GM12878 (cell line): ENCODE results near the gene HDAC7. TPM values are rescaled to one million over a fixed set of nuclear protein-coding genes. Genes with fewer than 3 reads are reported as not detected.

ENCODE experiments used
- ATAC-seq: fragments of 200-7000 bp; cut with Tn5 transposase; 3 replicates; pipeline ENCODE4 v1.9.1; 2020; ENCODE audit warnings: mild to moderate bottlenecking, moderate library complexity
- BruUV-seq: library from RNA; stranded (reverse); fragments of 400-500 nt; replicated peaks from 2 replicates; lab custom pipeline; 2021; lab: Mats Ljungman, UMichigan
- CTCF ChIA-PET: fragments of 300-600 bp; sonication (Branson Sonifier 250); formaldehyde crosslinking; extraction: SDS; loops from one replicate; lab custom pipeline; 2021; ENCODE audit warnings: inconsistent platforms; lab: Yijun Ruan, JAX
- POLR2A ChIA-PET: fragments of 350-600 bp; formaldehyde crosslinking; extraction: SDS; loops from one replicate; lab custom pipeline; 2021; ENCODE audit warnings: inconsistent platforms; lab: Charles Lee
- RAD21 ChIA-PET: fragments of 300-600 bp; sonication (Branson Sonifier 250); formaldehyde crosslinking; loops from one replicate; lab custom pipeline; 2023; ENCODE audit warnings: antibody characterized with exemption; ENCODE audit not compliant: unreplicated experiment; lab: Charles Lee
- SMC1A ChIA-PET: fragments of 300-600 bp; sonication (Branson Sonifier 250); formaldehyde crosslinking; loops from one replicate; lab custom pipeline; 2023; ENCODE audit not compliant: unreplicated experiment, uncharacterized antibody; lab: Charles Lee
- DNase-seq: peaks from one replicate; pipeline ENCODE4 v3.0.0-alpha.2; 2011; ENCODE audit warnings: low read depth, low spot score
- FAIRE-seq: peaks from 3 replicates; lab custom pipeline; 2011; peaks lifted over from hg19 to GRCh38; lab: Jason Lieb, UNC
- H2AFZ ChIP-seq: 2 replicates; pipeline ENCODE4 v1.6.0; 2011; ENCODE audit warnings: low read depth, low read length, control low read depth; ENCODE audit not compliant: control insufficient read depth
- H3K27ac ChIP-seq: 2 replicates; pipeline ENCODE4 v1.5.1; 2011; ENCODE audit warnings: control low read depth; ENCODE audit not compliant: control insufficient read depth, insufficient read depth
- H3K27me3 ChIP-seq, 2 experiments: replicated peaks in 1 of 2; 2 replicates each; pipeline versions ENCODE4 v1.6.0 to v1.6.1; 2011; ENCODE audit warnings: low read length in 1 of 2; ENCODE audit not compliant: control insufficient read depth in 2 of 2, insufficient read depth in 2 of 2
- H3K36me3 ChIP-seq, 2 experiments: 2 replicates each; pipeline ENCODE4 v1.5.1; 2011; ENCODE audit warnings: low read length in 1 of 2; ENCODE audit not compliant: control insufficient read depth in 2 of 2, insufficient read depth in 2 of 2
- H3K4me1 ChIP-seq: 2 replicates; pipeline ENCODE4 v1.6.1; 2011; ENCODE audit warnings: mild to moderate bottlenecking, low read length, moderate library complexity, mixed read lengths; ENCODE audit not compliant: control insufficient read depth, insufficient read depth
- H3K4me2 ChIP-seq: 2 replicates; pipeline ENCODE4 v1.6.0; 2011; ENCODE audit warnings: control low read depth; ENCODE audit not compliant: control insufficient read depth, insufficient read depth
- H3K4me3 ChIP-seq: fragments of 200-600 bp; sonication (generic); 2 replicates; pipeline ENCODE4 v1.5.1; 2016
- H3K79me2 ChIP-seq: 2 replicates; pipeline ENCODE4 v1.6.0; 2011; ENCODE audit warnings: low read length; ENCODE audit not compliant: control insufficient read depth, insufficient read depth
- H3K9ac ChIP-seq: 2 replicates; pipeline ENCODE4 v1.8.0; 2011; ENCODE audit warnings: low read length, control low read depth, mixed read lengths; ENCODE audit not compliant: control insufficient read depth, insufficient read depth
- H3K9me3 ChIP-seq: replicated peaks from 3 replicates; pipeline ENCODE4 v1.5.1; 2011; ENCODE audit warnings: mild to moderate bottlenecking, low read length; ENCODE audit not compliant: control insufficient read depth, insufficient read depth
- H4K20me1 ChIP-seq: 2 replicates; pipeline ENCODE4 v1.6.0; 2011; ENCODE audit not compliant: control insufficient read depth, insufficient read depth
- ATF7 ChIP-seq: fragments of 450-650 bp; IDR thresholded peaks from 2 replicates; pipeline ENCODE4 v1.6.1; 2016; ENCODE audit warnings: low read depth, mild to moderate bottlenecking
- CHD4 ChIP-seq: fragments of 200-600 bp; sonication (generic); IDR thresholded peaks from 2 replicates; pipeline ENCODE4 v1.6.1; 2016; ENCODE audit warnings: mild to moderate bottlenecking
- CTCF ChIP-seq, 3 experiments: IDR thresholded peaks in 2 of 3; conservative IDR thresholded peaks in 1 of 3; 2 replicates each; pipeline ENCODE4 v1.5.1; 2011; ENCODE audit warnings: low read depth in 3 of 3, low read length in 3 of 3, mild to moderate bottlenecking in 3 of 3, control low read depth in 2 of 3, moderate library complexity in 2 of 3, inconsistent platforms in 1 of 3, mixed read lengths in 1 of 3; ENCODE audit not compliant: control insufficient read depth in 2 of 3, insufficient read depth in 1 of 3; ENCODE audit errors: extremely low read depth in 1 of 3
- ELK1 ChIP-seq: IDR thresholded peaks from 2 replicates; pipeline ENCODE4 v1.6.1; 2012; ENCODE audit warnings: low read depth, low read length, improper control_type of control experiment
- FOS ChIP-seq: IDR thresholded peaks from 3 replicates; pipeline ENCODE4 v1.6.1; 2011; ENCODE audit warnings: borderline replicate concordance; ENCODE audit not compliant: insufficient read length; ENCODE audit errors: extremely low read depth
- FOXM1 ChIP-seq: IDR thresholded peaks from 2 replicates; pipeline ENCODE4 v1.6.1; 2012; ENCODE audit warnings: low read depth, mild to moderate bottlenecking, inconsistent platforms, low read length, moderate library complexity
- GABPA ChIP-seq: IDR thresholded peaks from 2 replicates; pipeline ENCODE4 v1.6.1; 2014; ENCODE audit warnings: antibody characterized with exemption, low read depth, mild to moderate bottlenecking, inconsistent platforms
- KLF5 ChIP-seq: fragments of 450-650 bp; IDR thresholded peaks from 2 replicates; pipeline ENCODE4 v1.6.1; 2014; ENCODE audit warnings: mild to moderate bottlenecking; ENCODE audit not compliant: partially characterized antibody
- MEF2B ChIP-seq: fragments of 450-650 bp; IDR thresholded peaks from 2 replicates; pipeline ENCODE4 v1.6.1; 2018; ENCODE audit warnings: mild to moderate bottlenecking, moderate library complexity; ENCODE audit not compliant: partially characterized antibody, poor library complexity, severe bottlenecking
- MXI1 ChIP-seq: fragments of 150-350 bp; IDR thresholded peaks from 2 replicates; pipeline ENCODE4 v1.6.1; 2011; ENCODE audit warnings: low read depth, mild to moderate bottlenecking, inconsistent platforms, low read length, improper control_type of control experiment
- NKRF ChIP-seq: fragments of 450-650 bp; conservative IDR thresholded peaks from 2 replicates; pipeline ENCODE4 v1.6.1; 2017; ENCODE audit warnings: mild to moderate bottlenecking, moderate library complexity
- POLR2AphosphoS2 ChIP-seq: IDR thresholded peaks from 2 replicates; pipeline ENCODE4 v1.6.1; 2011; ENCODE audit warnings: low read depth, mild to moderate bottlenecking, low read length, improper control_type of control experiment, moderate library complexity
- RELA ChIP-seq: fragments of 450-650 bp; IDR thresholded peaks from 2 replicates; pipeline ENCODE4 v1.8.0; 2014; ENCODE audit warnings: borderline replicate concordance; ENCODE audit not compliant: partially characterized antibody
- REST ChIP-seq: IDR thresholded peaks from 2 replicates; pipeline ENCODE4 v1.6.1; 2012; ENCODE audit warnings: mild to moderate bottlenecking, low read depth, low read length
- RUNX3 ChIP-seq: IDR thresholded peaks from 2 replicates; pipeline ENCODE4 v1.6.1; 2012; ENCODE audit warnings: low read length, inconsistent platforms
- STAT3 ChIP-seq: IDR thresholded peaks from 2 replicates; pipeline ENCODE4 v1.6.1; 2011; ENCODE audit warnings: low read depth, low read length, improper control_type of control experiment
- WGBS: methylation state at CpG from one replicate; pipeline ENCODE4 v1.1.6; 2016; ENCODE audit warnings: low lambda C conversion rate; ENCODE audit not compliant: insufficient replicate concordance, insufficient coverage; ENCODE audit errors: missing lambda C conversion rate; 5-methylcytosine and 5-hydroxymethylcytosine counted together
- in situ Hi-C: fragments of 300-500 bp; cut with MboI; formaldehyde crosslinking; loops from 9 replicates; pipeline ENCODE4 v1.14.3; 2018; ENCODE audit warnings: mixed read lengths
- intact Hi-C: fragments of 100-400 bp; cut with micrococcal nuclease; formaldehyde crosslinking; loops from one replicate; pipeline ENCODE4 v1.14.2; 2022; ENCODE audit not compliant: unreplicated experiment
- polyA plus RNA-seq, 11 experiments: library from polyadenylated mRNA; depleted of rRNA in 4 of 11; unstranded in 6 of 11; stranded (reverse) in 5 of 11; fragments of >200 nt; fragmentation: Nextera tagmentation in 4 of 11; fragmentation: Illumina TruSeq in 1 of 11; extraction: Ambion mirVana in 4 of 11; extraction: Trizol in 1 of 11; gene quantifications; 1 replicate in 1 of 11; 2 replicates in 10 of 11; pipeline versions ENCODE4 v1.2.1 to v1.2.3, GENCODE V29; 2011 to 2016; ENCODE audit warnings: inconsistent platforms in 2 of 11, missing spikeins in 2 of 11, low read depth in 1 of 11
- total RNA-seq, 4 experiments: library from RNA; depleted of rRNA in 3 of 4; stranded (reverse); fragments of >200 nt in 3 of 4; fragmentation: Illumina TruSeq in 1 of 4; extraction: Trizol in 1 of 4; gene quantifications; 2 replicates each; pipeline versions ENCODE4 v1.2.1 to v1.2.3, GENCODE V29; 2013 to 2021

HDAC7 gene
- total and polyA plus RNA-seq, 10 of the 15 experiments (the other 5 are each of a cell fraction or from before 2014, with no cell fraction given) = 0.47 to 18.3 (median 5.4) TPM

- H3K4me3 ChIP-seq = no peak overlapping the region
- CTCF ChIA-PET = interaction anchor here (2.0 to 5.3 kb wide), 3 partner anchors 17 to 49 kb away, joined by 4 to 36 read pairs (median 9); no protein-coding TSS in a partner anchor
- intact Hi-C loops (no loop called here), in situ Hi-C loops (no loop called here)
- no peaks in the 10 kb centered on the region for H4K20me1 ChIP-seq
- H3K36me3 ChIP-seq = peaks cover 0 to 7% of the 10 kb centered on the region in 2 experiments; a peak in 1 of 4 replicates
- H3K4me1 ChIP-seq = no peaks in the 10 kb centered on the region
- no peaks in the 10 kb centered on the region for H3K27me3 ChIP-seq
- POLR2A ChIA-PET = interaction anchor here (1.2 kb wide), 1 partner anchor 8 kb away, joined by 4 read pairs; no protein-coding TSS in a partner anchor
- H2AFZ ChIP-seq = no peak overlapping the region
- no TSS peak for BruUV-seq
- no peak overlapping the region for H3K4me2 ChIP-seq
- no peak overlapping the region for H3K9ac ChIP-seq
- DNase-seq (no peak), FAIRE-seq (no peak), ATAC-seq (no peak)
- 86% methylated on average over 13 of the region's 14 CpGs for WGBS
- SMC1A ChIA-PET = interaction anchor here (1.5 kb wide), 1 partner anchor 44 kb away, joined by 4 read pairs; no protein-coding TSS in a partner anchor
- no peaks in the 10 kb centered on the region for H3K9me3 ChIP-seq
- no peak overlapping the region for H3K27ac ChIP-seq
- no peaks in the 10 kb centered on the region for H3K79me2 ChIP-seq
- RAD21 ChIA-PET = interaction anchor here (0.5 to 1.0 kb wide), 2 partner anchors 11 to 34 kb away, joined by 3 read pairs; no protein-coding TSS in a partner anchor
- TF ChIP-seq RELA (no peak), MXI1 (no peak), RUNX3 (no peak), ELK1 (no peak), ATF7 (no peak), CHD4 (no peak), POLR2AphosphoS2 (no peak), STAT3 (no peak), GABPA (no peak), CTCF (IDR thresholded peaks at IDR 0.05 in 2 of 3, conservative IDR thresholded peaks at IDR 0.05 in 1 of 3; ENCODE audit: control insufficient read depth in 2 of 3, extremely low read depth in 1 of 3, insufficient read depth in 1 of 3, low read depth in 3 of 3, low read length in 3 of 3) (no peak), KLF5 (no peak), FOXM1 (no peak), NKRF (no peak), MEF2B (no peak), REST (no peak), FOS (no peak)
Measured at GRCh38 chr12:47791351-47791746, 28.4 kb downstream of the HDAC7 start.
